Measurements from ENCODE around the gene LDLRAD3.
"Not testable (repeated sequence)": the region's sequence is repeated elsewhere in the genome, so short reads cannot be mapped to it uniquely, and the experiment has no call there.

Gene LDLRAD3, protein sequence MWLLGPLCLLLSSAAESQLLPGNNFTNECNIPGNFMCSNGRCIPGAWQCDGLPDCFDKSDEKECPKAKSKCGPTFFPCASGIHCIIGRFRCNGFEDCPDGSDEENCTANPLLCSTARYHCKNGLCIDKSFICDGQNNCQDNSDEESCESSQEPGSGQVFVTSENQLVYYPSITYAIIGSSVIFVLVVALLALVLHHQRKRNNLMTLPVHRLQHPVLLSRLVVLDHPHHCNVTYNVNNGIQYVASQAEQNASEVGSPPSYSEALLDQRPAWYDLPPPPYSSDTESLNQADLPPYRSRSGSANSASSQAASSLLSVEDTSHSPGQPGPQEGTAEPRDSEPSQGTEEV

DNA sequence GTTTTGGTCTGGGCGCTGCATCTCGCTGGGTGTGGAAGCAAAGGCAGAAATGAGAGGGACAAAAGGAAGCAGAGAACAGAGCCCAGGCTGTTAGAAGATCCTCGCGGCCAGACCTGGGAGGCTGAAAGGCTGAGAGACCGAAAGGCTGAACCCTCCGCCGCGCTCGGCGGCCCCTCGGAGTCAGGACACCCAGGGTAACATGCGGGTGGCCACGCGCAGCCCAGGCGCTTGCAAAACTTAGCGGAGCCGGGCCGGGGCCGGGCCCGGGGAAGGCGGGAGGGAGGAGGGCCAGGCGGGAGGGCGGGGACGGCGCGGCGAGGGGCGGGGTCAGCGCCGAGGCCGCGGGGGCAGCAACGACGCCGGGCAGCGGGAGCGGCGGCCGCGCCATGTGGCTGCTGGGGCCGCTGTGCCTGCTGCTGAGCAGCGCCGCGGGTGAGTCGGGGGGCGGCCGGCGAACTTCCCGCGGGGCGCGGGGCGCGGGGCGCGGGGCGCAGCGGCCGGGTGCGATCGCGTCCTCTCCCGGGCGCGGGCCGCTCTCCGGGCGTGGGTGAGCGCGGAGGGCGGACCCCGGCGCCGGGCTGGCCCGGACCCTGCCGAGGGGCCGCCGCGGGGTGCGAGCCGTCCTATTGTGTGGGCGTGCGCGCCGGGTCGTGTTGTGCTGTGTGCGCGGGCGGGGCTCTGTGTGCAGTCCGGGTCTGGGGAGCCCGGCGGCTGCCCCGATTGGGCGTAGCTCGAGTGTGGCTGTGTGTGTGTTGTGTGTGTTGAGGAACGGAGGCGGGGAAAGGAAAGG, at the start of gene LDLRAD3:
TSS of gene LDLRAD3 (plus strand) at position 350 of the 790 bp plus-strand sequence. CDS start at position 387, 37 bp downstream.
- H3K36me3 Mint-ChIP-seq: no peaks in the 10 kb centered on the region

DNA sequence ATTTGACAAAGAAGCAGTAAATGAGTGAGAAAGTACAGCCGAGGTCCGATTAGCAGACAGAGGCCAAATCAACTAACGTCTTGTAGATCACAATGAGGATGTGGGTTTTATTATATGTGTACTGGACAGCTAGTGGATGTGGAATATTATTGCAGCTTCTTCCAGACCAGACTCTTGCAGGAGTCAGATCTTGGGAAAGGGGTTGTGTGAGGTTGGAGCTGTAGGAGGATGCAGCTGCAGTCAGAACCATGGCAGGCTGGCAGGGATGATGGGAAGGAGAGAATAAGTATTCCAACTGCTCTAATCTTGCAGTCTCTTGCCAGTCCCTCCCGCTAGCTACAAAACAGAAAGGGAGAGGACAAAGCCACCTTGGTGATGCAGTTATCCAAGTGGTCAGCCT, 46.8 kb upstream of the LDLRAD3 start:
- H3K27me3 Mint-ChIP-seq: peaks cover 36% of the 10 kb centered on the region
- ATAC-seq: no peak
- H3K27ac Mint-ChIP-seq: no peak overlapping the region
- no peaks in the 10 kb centered on the region for H3K9me3 Mint-ChIP-seq
- H3K4me3 Mint-ChIP-seq: no peak overlapping the region
- no peaks in the 10 kb centered on the region for H3K36me3 Mint-ChIP-seq
- H3K4me1 Mint-ChIP-seq: no peaks in the 10 kb centered on the region

More for the DNA sequence above, at the start of gene LDLRAD3:
- ATAC-seq: peak; percentile 72
- H3K4me1 Mint-ChIP-seq: peaks cover 16% of the 10 kb centered on the region
- peak within 1 kb of the TSS; percentile 81 for H3K4me3 Mint-ChIP-seq
- H3K27ac Mint-ChIP-seq: peak within 1 kb of the TSS; percentile 68
- H3K27me3 Mint-ChIP-seq: peaks cover 50% of the 10 kb centered on the region
- H3K9me3 Mint-ChIP-seq: no peaks in the 10 kb centered on the region

DNA sequence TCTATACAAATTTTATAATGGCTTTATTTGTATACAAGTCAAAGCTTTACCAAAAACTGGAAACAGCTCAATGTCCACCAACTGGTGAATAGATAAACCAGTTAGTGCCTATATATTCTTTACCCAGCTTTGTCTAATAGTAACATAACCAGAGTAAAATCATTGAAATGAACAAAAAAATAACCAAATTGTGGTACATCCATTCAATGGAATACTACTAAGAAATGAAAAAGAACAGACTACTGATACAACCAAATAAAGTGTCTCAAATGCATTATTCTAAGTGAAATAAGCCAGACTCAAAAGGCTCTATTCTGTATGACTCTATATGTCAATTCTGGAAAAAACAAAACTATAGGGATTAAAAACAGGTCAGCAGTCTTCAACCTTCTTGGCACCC, 40.9 kb upstream of the LDLRAD3 start:
- Mint-ChIP-seq H3K4me1 (no peaks in the 10 kb centered on the region), H3K27me3 (peaks cover 18% of the 10 kb centered on the region), H3K9me3 (peaks cover 10% of the 10 kb centered on the region), H3K27ac (no peak overlapping the region), H3K4me3 (no peak overlapping the region), H3K36me3 (no peaks in the 10 kb centered on the region)
- ATAC-seq: no peak

DNA sequence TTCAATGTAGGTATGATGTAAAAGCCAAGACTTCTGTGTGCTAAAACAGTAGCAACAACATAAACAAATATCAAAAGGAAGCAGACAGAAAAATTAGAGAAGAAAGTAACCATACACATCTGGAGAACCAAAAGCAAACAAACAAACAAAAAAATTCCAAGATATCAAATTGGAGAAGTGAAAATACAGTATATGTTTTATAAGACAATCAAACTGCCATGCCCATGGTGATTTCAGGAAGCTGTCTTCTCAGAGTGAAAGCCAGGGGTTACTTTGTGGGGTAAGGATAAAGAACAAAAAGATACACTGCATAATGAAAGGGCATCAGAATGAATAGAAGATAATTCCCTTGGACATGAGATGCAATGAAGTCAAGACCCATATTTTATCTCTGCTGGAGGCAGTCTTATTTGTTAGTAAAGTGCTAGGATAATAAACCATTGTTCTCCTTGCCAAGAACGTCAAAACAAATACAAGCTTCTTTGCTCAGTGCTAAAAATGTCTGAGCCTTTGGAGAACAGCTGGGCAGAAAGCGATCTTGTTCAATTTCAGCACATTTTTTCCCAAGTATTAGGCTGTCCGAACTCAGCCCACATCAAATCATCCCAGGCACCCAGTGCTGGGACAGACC, 38.1 kb upstream of the LDLRAD3 start:
- no peaks in the 10 kb centered on the region for H3K36me3 Mint-ChIP-seq
- H3K4me3 Mint-ChIP-seq: no peak overlapping the region
- no peak overlapping the region for H3K27ac Mint-ChIP-seq
- ATAC-seq: no peak
- H3K4me1 Mint-ChIP-seq: no peaks in the 10 kb centered on the region
- H3K27me3 Mint-ChIP-seq: peaks cover 12% of the 10 kb centered on the region
- peaks cover 10% of the 10 kb centered on the region for H3K9me3 Mint-ChIP-seq

DNA sequence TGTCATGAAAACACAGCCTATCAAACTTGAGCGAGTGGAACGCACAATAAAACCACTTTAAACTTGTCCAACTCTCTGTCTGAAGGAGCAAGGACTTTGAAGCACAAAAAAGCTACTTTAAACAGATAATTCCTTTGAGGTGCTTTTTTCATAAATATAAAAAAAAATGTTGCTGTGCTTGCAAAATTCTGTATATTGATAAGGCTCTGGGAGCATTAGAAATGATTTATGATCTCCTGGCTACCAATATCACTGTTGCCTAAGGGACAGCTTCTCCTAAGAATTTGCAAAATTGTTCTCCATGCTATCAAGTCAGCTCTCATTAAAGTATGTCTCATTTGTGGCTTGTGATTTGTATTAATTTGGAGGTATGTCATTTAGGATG, 37.6 kb upstream of the LDLRAD3 start:
- H3K4me3 Mint-ChIP-seq: no peak overlapping the region
- peaks cover 10% of the 10 kb centered on the region for H3K9me3 Mint-ChIP-seq
- no peak for ATAC-seq
- no peaks in the 10 kb centered on the region for H3K4me1 Mint-ChIP-seq
- peaks cover 12% of the 10 kb centered on the region for H3K27me3 Mint-ChIP-seq
- H3K27ac Mint-ChIP-seq: no peak overlapping the region
- no peaks in the 10 kb centered on the region for H3K36me3 Mint-ChIP-seq

DNA sequence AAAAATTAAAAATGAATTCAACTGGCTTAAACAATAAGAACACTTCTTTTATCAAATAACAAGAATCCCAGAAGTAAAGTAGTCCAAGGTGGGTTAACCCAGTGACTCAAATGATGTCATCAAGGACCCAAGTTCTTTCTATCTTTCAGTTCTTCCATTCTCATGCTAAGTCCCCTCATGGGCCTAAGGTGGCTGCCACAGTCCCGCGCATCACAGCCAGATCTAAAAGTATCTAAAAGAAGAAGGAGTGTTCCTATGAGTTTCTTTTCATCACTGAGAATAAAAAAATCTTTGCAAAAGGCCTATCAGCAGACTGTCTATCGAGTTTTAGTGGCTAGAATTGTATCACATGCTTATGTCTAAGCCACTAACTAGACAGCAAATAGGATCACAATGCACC, 37.2 kb upstream of the LDLRAD3 start:
- no peak overlapping the region for H3K4me3 Mint-ChIP-seq
- no peak for ATAC-seq
- H3K27me3 Mint-ChIP-seq: peaks cover 12% of the 10 kb centered on the region
- peaks cover 10% of the 10 kb centered on the region for H3K9me3 Mint-ChIP-seq
- H3K4me1 Mint-ChIP-seq: no peaks in the 10 kb centered on the region
- H3K27ac Mint-ChIP-seq: no peak overlapping the region
- no peaks in the 10 kb centered on the region for H3K36me3 Mint-ChIP-seq

DNA sequence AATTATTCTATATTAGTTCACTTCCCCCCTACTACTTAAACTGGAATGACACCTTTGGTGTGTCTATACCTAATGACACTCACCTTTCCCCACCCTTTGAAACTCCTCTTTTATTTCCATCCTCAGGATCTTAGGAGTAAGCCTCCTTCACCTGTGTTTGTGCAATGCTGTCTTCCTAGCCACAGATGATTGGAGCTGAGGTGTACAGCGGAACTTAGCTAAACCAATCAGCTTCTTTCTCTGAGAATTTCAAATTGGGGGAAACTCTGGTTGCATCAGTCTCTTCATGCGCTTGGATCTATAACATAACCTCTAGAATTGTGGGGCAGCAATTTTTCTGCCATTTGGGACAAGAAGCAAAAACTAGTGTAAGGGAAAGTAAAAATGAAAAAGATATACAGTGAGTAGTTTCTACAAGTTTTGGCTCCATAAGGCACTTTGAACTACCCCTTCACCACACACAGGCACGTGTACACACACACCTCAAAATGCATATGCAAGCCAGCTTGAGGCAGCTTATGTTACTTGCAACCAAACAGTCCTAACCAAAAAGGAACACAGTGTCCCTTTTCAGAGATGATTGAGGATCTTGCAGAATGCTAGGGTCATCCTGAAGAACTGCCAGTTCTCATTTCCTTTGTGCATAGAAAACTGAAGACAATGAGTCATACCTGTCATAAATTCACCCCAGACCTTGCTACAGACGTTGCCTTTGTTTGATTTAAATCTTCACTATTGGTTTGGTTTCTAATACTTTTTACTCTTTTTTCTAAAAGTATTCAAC, 36.0 kb upstream of the LDLRAD3 start:
- ATAC-seq: no peak
- no peaks in the 10 kb centered on the region for H3K36me3 Mint-ChIP-seq
- no peak overlapping the region for H3K4me3 Mint-ChIP-seq
- peaks cover 8% of the 10 kb centered on the region for H3K9me3 Mint-ChIP-seq
- H3K27ac Mint-ChIP-seq: no peak overlapping the region
- H3K4me1 Mint-ChIP-seq: no peaks in the 10 kb centered on the region
- peaks cover 10% of the 10 kb centered on the region for H3K27me3 Mint-ChIP-seq

DNA sequence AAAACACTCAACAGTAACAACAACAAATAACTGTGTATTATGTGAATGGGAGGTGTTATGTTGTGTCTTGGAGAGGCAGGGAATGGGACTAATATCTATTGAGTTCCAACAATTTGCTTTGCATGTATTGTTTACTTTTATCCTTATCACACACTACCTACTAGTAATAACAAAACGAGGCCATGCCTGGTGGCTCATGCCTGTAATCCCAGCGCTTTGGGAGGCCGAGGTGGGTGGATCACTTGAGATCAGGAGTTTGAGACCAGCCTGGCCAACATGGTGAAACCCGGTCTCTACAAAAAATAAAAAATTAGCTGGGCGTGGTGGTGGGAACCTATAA, 35.5 kb upstream of the LDLRAD3 start:
- not testable (repeated sequence) for ATAC-seq, H3K4me1 Mint-ChIP-seq, H3K36me3 Mint-ChIP-seq, H3K9me3 Mint-ChIP-seq, H3K27ac Mint-ChIP-seq, H3K27me3 Mint-ChIP-seq, H3K4me3 Mint-ChIP-seq

DNA sequence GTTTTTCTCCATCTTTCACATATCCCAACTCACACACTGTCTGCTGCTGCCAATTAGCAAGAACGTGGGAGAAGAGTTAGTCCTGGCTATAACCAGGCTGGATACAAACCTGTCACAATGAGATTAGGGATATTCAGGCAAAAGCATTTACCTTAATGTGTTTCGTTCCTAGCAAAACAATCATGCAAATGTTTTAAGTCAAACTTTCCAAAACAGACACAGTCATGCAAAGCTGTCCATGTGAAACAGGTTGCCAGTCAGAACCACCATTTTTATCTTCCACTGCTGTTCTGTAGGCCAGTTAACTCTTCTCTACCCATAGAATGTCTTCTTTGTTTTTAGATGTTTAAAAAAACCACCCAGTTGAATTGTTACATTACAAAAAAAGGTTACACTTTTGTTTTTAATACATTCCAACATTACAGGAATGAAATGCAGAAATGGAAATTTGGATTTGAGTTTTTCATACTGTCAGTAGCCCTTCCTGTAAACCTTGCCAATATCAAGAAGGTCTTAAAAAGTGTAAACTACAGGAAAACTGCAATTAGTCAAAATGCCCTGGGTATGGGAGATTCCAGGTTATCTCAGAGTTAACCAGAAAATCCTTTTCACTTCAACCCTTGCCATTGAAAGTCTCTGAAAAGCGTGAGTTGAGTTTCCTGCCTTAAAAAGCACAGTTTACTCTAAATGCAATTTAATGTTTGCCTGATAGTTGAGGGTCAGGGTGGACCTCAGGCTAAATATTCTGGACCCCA, 34.2 kb upstream of the LDLRAD3 start:
- peaks cover 8% of the 10 kb centered on the region for H3K27me3 Mint-ChIP-seq
- no peak for ATAC-seq
- H3K27ac Mint-ChIP-seq: no peak overlapping the region
- no peaks in the 10 kb centered on the region for H3K4me1 Mint-ChIP-seq
- no peaks in the 10 kb centered on the region for H3K36me3 Mint-ChIP-seq
- H3K4me3 Mint-ChIP-seq: no peak overlapping the region
- H3K9me3 Mint-ChIP-seq: peaks cover 2% of the 10 kb centered on the region

DNA sequence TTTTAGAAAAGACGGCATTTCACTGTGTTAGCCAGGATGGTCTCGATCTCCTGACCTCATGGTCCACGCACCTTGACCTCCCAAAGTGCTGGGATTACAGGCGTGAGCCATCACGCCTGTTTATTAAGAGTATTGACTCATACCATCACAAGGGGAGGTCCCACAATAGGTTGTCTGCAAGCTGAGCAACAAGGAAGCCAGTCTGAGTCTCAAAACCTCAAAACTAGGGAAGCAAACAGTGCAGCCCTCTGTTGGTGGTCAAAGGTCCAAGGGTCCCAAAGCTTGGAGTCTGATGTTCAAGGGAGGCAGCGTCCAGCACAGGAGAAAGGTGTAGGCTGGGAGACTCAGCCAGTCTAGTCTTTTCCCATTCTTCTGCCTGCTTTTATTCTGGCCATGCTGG, 32.8 kb upstream of the LDLRAD3 start:
- no peak overlapping the region for H3K27ac Mint-ChIP-seq
- peaks cover 8% of the 10 kb centered on the region for H3K27me3 Mint-ChIP-seq
- H3K4me1 Mint-ChIP-seq: no peaks in the 10 kb centered on the region
- H3K9me3 Mint-ChIP-seq: peaks cover 2% of the 10 kb centered on the region
- H3K4me3 Mint-ChIP-seq: no peak overlapping the region
- no peaks in the 10 kb centered on the region for H3K36me3 Mint-ChIP-seq
- ATAC-seq: no peak

DNA sequence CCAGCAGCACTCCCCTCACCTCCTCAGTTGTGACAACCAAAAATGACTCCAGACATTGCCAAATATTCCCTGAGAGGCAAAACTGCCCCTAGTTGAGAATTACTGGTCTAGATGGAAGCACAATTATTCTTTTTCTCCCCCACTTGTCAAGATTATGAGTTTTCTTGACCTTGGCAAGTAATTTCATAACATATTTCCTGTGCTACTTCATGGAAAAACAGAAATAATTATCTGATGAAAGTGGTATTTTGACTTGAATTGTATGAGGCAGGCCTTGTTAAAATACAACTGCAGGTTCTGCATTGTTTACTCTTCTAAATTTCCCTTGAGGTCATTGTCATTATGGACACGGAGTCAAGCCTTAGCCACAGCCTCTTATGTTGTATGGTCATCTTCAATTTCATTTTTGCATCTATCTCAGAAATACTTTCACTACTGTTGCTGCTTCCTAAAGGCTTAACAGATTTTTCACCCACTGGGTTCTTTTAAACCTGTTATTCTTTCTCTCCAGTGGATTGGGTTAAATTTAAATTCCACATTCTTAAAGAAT, 32.2 kb upstream of the LDLRAD3 start:
- no peak for ATAC-seq
- H3K4me1 Mint-ChIP-seq: no peaks in the 10 kb centered on the region
- peaks cover 2% of the 10 kb centered on the region for H3K9me3 Mint-ChIP-seq
- peaks cover 8% of the 10 kb centered on the region for H3K27me3 Mint-ChIP-seq
- no peaks in the 10 kb centered on the region for H3K36me3 Mint-ChIP-seq
- H3K27ac Mint-ChIP-seq: no peak overlapping the region
- no peak overlapping the region for H3K4me3 Mint-ChIP-seq

DNA sequence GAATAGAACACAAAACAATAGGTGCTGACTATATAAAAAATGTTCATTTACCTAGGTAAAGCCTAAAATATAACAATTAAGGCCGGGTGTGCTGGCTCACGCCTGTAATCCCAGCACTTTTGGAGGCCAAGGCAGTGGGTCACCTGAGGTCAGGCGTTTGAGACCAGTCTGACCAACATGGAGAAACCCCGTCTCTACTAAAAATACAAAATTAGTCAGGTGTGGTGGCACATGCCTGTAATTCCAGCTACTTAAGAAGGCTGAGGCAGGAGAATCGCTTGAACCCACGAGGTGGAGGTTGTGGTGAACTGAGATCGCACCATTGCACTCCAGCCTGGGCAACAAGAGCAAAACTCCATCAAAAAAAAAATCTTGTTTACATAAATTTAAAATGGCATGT, 31.4 kb upstream of the LDLRAD3 start:
- not testable (repeated sequence) for H3K36me3 Mint-ChIP-seq, H3K9me3 Mint-ChIP-seq, ATAC-seq, H3K4me1 Mint-ChIP-seq, H3K27ac Mint-ChIP-seq, H3K4me3 Mint-ChIP-seq, H3K27me3 Mint-ChIP-seq

DNA sequence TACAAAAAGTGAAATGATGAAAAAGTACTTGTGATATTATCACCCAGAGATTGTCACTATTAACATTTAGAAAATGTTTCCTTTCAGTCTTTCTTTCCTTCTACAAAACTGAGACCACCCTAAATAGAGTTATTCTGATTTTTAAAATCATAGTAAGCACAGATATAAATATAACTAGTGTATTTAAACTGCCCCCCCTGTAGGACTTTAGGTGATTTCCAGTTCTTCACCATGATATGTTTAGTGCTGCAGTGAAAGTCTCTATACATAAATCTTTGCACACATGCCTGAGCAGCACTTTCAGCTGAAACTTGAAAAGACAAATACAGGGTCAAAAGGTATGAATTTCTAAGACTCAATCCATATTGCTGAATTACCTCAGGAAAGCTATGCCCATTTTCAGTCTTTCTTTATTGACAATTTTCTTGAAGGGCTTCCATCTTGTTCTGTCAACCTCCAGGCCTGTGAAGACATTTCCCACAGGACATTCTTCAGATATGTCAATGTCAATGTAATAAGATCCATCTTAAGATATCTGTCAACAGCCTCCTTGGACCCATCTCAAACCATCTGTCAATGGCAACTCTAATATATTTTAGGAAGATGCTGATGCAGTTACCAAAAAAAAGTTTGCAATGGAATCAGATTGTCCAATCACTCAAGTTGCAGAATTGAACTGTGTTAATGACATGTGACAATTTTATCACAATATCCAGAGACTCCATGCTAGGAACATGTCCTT, 30.8 kb upstream of the LDLRAD3 start:
- no peak overlapping the region for H3K27ac Mint-ChIP-seq
- ATAC-seq: no peak
- no peaks in the 10 kb centered on the region for H3K36me3 Mint-ChIP-seq
- H3K4me1 Mint-ChIP-seq: no peaks in the 10 kb centered on the region
- H3K9me3 Mint-ChIP-seq: no peaks in the 10 kb centered on the region
- H3K4me3 Mint-ChIP-seq: no peak overlapping the region
- H3K27me3 Mint-ChIP-seq: peaks cover 8% of the 10 kb centered on the region

DNA sequence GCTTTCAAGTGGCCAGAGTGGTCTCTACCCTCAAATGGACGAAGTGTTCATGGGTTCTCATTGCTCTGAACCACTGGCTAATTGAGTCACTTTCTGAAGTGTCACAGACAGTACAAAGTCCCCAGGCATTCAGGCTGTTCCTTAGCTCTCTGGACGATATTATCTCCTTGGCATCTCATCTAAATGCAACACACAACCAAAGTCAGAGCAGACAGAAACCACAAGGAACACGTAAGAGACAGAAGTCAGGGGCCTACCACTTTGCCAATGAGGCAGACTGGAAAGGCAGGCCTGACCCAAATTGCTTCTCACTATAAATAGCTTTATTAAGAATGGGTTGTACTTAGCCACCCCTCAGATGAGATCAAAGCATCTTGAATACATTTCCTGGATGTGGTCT, 29.0 kb upstream of the LDLRAD3 start:
- no peak for ATAC-seq
- H3K36me3 Mint-ChIP-seq: no peaks in the 10 kb centered on the region
- H3K27ac Mint-ChIP-seq: no peak overlapping the region
- peaks cover 8% of the 10 kb centered on the region for H3K27me3 Mint-ChIP-seq
- no peaks in the 10 kb centered on the region for H3K9me3 Mint-ChIP-seq
- no peak overlapping the region for H3K4me3 Mint-ChIP-seq
- no peaks in the 10 kb centered on the region for H3K4me1 Mint-ChIP-seq
